Measurements from ENCODE around the gene CXCL12.

Gene CXCL12

GRCh38 chr10:44395902-44396670 is 11.2 kb upstream of the CXCL12 start:
- TF ChIP-seq CTCF (IDR thresholded peaks at IDR 0.05; ENCODE audit: low read depth, low read length), result no peak
- Histone ChIP-seq H3K4me3 (ENCODE audit: low read depth, low read length) (no peak overlapping the region), H3K36me3 (no peaks in the 10 kb centered on the region), H3K27me3 (ENCODE audit: insufficient read depth, low read depth, severe bottlenecking) (peaks cover 87% of the 10 kb centered on the region), H3K27ac (no peak overlapping the region), H3K9me3 (ENCODE audit: severe bottlenecking) (no peaks in the 10 kb centered on the region)
- DNase-seq, result no peak

GRCh38 chr10:44395396-44395795 is 10.5 kb upstream of the CXCL12 start:
- peaks cover 89% of the 10 kb centered on the region for H3K27me3 ChIP-seq (ENCODE audit: insufficient read depth, low read depth, severe bottlenecking)
- H3K27ac ChIP-seq, result no peak overlapping the region
- TF ChIP-seq CTCF (IDR thresholded peaks at IDR 0.05; ENCODE audit: low read depth, low read length), result no peak
- H3K36me3 ChIP-seq, result no peaks in the 10 kb centered on the region
- DNase-seq, result no peak
- no peak overlapping the region for H3K4me3 ChIP-seq (ENCODE audit: low read depth, low read length)
- H3K9me3 ChIP-seq (ENCODE audit: severe bottlenecking), result no peaks in the 10 kb centered on the region

DNA sequence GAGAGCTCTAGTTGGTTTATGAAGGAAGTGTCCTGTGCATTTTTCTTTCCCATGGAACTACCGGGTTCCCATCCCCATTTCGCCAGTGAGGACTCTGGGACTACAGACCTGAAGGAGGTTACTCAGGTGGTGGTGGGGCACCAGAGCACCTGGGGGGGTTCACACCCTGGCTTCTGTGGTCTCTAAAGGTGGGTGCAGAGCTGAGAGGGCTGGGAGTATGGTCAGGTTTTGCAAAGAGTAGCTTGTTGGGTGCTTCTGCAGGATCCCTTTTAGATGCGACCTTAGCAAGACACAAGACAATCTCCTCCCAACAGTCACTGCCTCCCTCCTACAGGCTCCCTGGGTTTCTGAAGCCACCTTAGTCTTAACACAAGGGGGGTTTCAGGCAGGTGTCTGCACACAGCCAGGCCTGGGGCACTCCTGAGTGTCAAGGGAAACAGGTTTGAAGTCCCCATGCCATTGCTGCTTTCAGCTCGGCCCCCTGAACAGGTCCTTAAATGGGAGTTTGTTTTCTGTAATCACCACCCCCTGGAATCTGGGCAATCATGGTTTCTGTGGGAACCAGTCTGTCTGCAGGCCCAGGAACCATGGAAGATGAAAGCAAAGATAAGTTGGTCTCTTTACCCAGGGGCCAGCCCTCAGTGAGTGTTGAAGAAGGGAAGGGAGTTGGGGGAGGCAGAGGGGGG is 9.9 kb upstream of the CXCL12 start:
- H3K27me3 ChIP-seq (ENCODE audit: insufficient read depth, low read depth, severe bottlenecking), result peaks cover 85% of the 10 kb centered on the region
- no peak for DNase-seq
- no peak for TF ChIP-seq CTCF (IDR thresholded peaks at IDR 0.05; ENCODE audit: low read depth, low read length)
- no peak overlapping the region for H3K27ac ChIP-seq
- no peaks in the 10 kb centered on the region for H3K36me3 ChIP-seq
- H3K4me3 ChIP-seq (ENCODE audit: low read depth, low read length), result no peak overlapping the region
- no peaks in the 10 kb centered on the region for H3K9me3 ChIP-seq (ENCODE audit: severe bottlenecking)

DNA sequence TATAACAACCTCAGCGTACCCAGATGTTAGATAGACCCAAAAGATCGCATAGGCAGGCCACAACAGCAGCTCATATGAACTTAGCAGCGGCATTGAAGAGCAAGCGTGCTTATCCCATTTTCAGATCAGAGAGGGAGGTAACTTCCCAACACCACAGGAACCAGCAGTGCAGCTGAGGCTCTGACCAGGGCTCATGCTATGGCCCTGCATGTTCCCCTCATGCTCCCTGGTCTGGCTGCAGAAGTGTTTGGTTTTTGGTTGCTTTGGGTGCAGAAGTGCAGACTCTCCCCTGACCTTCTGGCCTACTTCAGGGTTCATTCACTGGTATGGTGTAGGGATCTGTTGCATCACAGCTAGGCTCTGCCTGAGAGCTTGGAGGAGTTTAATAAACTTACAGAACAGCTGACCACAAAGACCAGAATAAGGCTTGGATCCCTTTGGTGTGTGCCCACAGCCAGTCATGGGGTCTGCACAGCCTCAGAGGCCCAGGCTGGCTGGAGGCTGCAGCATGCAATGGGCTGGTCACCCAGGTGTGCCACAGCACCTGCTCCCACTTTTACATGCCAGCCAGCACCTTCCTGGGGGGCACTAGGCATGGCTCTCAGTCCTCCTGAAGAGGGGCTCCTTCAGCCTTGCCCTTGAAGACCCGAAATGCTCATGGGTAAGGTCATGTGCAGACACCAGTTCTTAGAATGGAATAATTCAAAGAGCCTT is 9.1 kb upstream of the CXCL12 start:
- H3K27me3 ChIP-seq (ENCODE audit: insufficient read depth, low read depth, severe bottlenecking), result peaks cover 79% of the 10 kb centered on the region
- no peak overlapping the region for H3K4me3 ChIP-seq (ENCODE audit: low read depth, low read length)
- TF ChIP-seq CTCF (IDR thresholded peaks at IDR 0.05; ENCODE audit: low read depth, low read length), result no peak
- no peak for DNase-seq
- no peak overlapping the region for H3K27ac ChIP-seq
- no peaks in the 10 kb centered on the region for H3K36me3 ChIP-seq
- no peaks in the 10 kb centered on the region for H3K9me3 ChIP-seq (ENCODE audit: severe bottlenecking)

DNA sequence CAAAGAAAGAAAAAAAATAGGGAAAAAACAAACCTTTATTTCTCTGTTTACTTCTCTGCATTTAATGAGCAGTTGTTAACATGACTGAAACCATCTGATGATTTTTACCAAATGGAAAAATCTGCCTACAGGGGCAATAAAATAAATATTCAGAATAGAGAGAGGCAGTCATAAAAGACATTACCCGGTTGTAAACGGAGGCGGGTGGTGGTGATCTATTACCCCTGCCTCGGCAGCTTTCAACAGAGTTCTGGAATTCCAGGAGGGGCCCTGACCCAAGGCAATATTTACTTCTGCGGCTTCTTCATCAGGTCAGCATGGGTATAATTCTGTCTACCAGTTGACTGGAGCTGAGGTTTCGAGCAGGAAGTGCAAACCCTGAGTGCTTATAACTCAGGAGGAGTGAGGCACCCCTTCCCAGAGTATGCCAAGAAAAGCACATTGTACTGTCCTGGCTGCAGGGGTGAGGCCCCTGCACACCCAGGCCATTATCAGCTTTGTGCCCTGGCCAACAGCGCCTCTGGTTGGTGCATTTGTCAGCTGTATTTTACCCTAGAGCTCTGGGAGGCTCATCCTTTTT is 8.2 kb upstream of the CXCL12 start:
- Histone ChIP-seq H3K36me3 (no peaks in the 10 kb centered on the region), H3K9me3 (ENCODE audit: severe bottlenecking) (no peaks in the 10 kb centered on the region)

More for the DNA sequence above, 8.2 kb upstream of the CXCL12 start:
- no peak for DNase-seq
- Histone ChIP-seq H3K27me3 (ENCODE audit: insufficient read depth, low read depth, severe bottlenecking) (peaks cover 74% of the 10 kb centered on the region), H3K27ac (no peak overlapping the region), H3K4me3 (ENCODE audit: low read depth, low read length) (no peak overlapping the region)
- TF ChIP-seq CTCF (IDR thresholded peaks at IDR 0.05; ENCODE audit: low read depth, low read length), result no peak
